Activated T-helper 1 cell treated with anti-CD3 and anti-CD28 coated beads, Interleukin-2, amount 50 U/mL, for 16 hours (primary cell): ENCODE data around the gene ARMC9.
A peak's percentile ranks its signal among the peaks of the same experiment; 100 is the strongest.

Source experiments
- DNase-seq, 2 donors: peaks; one replicate each; pipeline ENCODE4 v3.0.0-alpha.2; 2020; ENCODE audit warnings: low read depth in 1 of 2, low spot score in 1 of 2

Gene ARMC9

DNA sequence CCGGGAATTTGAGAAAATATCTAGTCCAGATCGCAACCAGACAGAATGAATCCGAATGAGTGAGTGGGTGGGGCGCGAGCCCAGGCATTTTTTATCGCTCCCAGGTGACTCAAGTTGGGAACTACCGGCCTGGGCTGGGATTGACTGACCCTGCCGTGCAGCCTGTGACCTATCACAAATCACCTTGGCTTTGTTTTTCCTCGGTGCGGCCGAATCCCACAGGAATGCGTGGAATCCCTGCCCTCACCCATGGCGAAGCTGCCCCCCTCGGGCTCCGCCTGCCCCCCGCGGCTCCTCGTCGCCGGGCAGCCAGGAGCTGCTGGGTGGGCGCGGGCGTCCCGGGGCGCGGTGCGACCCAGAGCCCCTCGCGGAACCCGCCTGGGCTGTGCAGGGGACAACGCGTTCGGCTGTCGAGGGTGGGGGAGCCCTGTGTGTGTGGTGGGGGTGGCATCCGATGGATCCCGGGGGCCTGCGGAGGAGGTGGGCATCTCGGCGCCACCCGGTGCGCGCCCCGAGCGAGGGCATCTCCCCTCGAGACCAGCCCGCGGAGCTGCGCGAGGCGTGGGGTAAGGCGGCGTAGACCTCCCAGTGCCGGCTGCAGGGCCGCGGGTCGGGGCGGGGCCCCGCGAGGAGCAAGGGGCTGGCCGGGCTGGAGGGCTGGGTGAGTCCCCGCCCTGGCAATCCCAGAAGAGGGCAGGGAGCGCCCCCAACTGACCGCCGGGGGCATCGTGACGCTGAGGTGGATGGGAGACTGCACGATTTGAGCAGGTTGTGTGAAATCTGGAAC lies 213.6 kb downstream of the ARMC9 start:
- DNase-seq: peak in 1 of 2 donors; percentile 51

DNA sequence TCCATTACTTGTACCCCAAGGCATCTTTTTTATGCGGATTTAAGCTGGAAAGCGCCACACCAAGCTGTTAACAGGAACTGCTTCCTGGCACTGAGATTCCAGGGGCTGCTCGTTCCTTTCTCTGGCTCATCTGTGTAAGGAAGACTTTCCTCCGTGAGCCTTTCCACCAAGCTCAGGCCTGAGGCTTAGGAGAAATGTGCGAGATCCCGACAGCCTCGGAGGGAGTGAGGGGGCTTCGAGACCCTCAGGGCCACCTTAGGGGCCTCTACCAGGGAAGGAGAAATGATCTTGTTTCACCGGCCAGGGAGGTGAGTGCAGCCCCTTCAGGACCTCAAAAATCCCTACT lies 214.2 kb downstream of the ARMC9 start:
- no peak for DNase-seq

DNA sequence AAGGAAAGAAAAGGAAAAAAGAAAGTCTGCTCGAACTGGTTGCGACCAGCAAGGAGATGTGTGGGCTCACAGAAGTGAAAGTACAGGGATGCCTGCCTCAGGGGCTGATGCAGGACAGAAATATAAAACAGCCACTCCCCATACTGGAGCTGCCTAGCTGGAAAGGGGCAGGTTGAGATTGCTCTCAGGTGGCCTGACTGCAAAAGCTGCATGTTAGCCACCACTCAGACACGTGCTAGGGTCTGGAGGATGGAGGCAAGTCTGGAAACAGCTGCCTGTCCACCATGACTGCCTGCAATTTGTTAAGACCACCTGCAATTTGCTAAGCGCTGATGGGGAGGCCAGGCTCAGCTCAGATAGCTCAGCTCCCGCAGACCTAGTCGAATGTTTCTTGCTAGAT lies 215.0 kb downstream of the ARMC9 start:
- no peak for DNase-seq

DNA sequence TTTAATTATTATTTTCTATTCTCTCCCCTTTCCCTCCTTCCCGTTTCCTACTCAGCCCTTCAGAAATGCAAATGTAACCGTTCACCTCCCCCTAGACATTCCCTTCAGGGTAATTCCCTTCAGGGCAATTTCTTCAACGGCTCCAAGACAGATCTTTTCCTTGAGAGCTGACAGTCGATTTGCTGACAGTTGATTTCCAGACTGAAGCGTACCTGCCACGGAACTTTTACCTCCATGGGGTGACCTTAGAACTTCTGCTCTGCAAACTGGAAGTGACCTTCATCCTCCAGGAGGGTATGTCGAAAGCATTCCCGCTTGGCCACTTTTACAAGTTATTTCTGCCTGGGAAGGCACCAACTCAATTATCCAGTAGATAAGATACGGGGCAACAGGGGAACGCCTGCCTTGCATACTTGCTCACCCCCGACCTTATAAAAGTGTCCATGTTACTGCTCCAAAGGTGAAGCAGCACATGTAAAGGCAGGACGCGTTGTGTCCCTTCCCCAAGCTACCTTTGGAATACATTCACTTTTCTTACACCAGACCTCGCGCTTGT lies 215.6 kb downstream of the ARMC9 start:
- DNase-seq: no peak

DNA sequence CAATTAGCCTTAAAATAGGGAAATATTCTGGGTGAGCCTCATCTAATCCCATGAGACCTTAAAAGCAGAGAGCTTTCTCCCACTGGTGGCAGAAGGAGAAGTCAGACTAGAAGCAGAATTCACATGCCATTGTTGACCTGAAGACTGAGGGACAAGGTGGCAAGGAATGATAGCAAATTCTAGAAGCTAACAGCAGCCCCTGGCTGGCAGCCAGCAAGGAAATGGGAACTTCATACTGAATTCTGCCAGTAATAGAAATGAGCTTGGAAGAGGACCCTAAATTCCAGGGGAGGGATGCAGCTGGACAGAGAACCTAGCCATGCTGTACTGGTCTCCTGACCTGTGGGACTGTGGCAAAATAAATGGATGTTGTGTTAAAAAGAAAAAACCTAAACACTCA lies 216.6 kb downstream of the ARMC9 start:
- DNase-seq: no peak

DNA sequence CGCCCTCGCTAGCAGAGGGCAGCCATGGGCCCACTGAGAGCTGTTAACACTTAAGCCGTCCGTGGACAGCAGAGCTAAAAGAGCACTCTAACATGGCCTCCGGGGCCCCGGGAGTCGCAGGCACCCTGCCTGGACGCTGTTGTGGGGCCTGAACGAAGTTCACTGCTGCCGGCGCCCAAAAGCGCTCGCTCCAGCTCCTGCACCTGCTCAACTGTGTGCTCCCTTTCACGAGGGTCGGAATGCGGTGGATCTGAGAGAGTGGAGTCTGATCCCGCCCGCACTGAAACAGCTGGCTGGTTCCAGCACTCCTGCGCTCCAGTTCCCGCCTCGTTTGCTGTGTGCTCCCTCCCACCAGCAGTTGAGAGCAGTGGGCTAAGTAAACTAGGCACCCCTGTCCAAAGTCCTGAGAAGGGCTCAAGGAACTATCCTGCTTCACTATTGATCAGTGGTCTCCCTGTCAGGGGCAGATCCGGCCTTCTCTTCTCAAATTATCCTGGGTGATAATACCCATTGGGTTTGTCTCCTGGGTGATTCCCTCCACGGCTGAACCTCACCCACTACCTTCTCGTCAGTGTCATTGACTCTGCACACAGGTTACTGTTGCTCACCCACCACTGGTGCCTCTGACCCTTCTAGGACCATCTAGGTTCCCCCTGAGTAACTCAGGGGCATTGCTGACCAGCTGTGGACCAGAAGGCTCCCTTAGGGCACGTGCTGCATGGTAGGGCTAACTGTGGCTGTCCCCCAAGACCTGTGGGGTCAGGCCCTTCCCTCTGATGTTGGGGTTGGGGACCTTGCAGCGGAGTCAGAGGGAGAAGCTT lies 220.6 kb downstream of the ARMC9 start:
- no peak for DNase-seq

DNA sequence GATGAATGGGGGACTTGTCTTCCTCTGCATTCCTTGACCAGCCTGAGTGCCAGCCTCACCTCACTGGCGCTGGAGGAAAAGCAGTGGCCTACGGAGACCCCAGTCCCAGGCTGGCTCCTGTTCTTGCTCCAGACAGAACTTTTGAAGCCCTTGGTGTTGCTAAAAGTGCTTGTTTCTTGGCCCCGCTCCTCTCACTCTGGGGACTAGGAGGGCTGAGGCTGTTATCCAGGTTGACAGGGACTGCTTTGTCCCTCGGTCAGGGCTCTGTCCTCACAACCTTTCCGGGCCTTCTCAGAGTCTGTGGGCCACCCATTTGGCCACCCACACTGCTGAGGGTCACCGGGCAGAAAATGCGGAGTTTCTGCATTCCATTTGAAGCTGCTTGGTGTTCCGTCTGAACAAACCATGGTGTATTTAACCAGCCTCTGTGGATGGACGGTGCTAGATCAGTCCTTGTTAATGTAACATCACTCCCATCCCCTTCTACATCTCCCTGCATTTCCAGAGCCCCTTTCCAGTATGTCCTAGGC lies 222.7 kb downstream of the ARMC9 start:
- DNase-seq: no peak

DNA sequence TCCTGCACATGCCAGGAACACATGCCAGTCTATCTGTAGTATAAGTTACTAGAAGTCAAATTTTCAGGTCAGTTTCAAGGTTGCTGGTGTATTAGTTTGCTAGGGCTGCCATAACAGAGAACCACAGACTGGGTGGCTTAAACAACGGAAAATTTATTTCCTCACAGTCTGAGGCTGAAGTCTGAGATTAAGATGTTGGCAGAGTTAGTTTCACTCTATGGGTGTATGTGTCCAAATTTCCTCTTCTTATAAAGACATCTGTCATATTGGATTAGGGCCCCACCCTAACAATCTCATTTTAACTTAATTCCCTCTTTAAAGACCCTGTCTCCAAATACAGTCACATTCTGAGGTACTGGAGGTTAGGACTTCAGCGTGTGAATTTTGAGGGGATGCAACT lies 223.6 kb downstream of the ARMC9 start:
- DNase-seq: no peak

DNA sequence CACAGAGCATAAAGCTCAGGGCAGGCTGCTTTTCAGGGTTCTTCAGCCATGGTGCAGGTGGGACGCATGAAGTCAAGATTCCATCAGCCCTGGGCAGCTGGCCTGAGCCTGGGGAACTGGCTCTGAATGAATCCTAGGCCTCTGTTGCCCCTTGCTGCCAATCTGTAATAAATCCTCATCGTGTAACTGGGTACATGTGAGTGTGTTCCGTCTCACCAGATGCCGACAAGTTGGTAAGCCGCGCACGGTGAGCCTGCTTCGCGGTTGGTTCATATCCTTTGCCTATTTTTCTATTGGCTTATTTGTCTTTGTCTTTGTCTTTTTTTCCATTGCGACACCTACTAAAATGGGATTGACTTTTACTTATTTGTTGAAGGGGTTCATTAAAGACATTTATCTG lies 224.7 kb downstream of the ARMC9 start:
- DNase-seq: no peak
